T1000 (cell line): ENCODE results near the gene FOXD1.
"Not testable (repeated sequence)": the region's sequence is repeated elsewhere in the genome, so short reads cannot be mapped to it uniquely, and the experiment has no call there.

Experiments
- DNase-seq: peaks from one replicate; lab custom pipeline; 2025; ENCODE audit warnings: mixed read lengths; lab: John Stamatoyannopoulos, UW

FOXD1 gene

DNA sequence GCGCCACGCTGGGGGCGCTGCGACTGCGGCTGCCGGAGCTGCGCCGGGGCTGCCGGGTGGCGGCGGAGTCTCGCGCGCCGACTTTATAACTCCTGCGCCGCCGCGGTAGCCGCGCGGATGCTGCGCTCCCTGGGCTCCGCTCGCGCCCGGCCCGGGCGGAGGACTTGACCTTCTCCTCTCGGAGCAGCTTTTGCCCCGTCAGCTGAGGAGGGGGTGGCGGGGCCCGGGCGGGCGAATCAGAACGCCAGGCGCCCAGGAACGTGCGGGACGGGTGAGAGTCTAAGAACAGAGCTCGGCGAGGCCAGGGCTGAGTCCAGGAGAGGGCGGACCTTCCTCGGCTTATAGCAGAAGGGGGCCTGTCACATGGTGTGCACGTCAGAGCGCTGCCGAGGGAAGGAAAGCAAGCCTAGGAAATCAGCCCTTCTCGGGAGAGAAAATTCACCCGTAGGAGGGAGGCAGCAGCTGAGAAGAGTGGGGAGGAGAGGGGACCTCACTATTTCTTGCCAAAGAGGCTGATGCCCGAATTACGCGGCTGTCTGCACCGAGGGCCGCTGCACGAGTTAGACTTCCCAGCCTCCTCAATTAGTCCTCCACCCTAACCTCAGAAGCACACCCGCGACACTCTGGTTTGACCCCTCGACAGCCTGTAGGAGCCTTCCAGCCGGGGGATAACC is at the start of gene FOXD1:
FOXD1 (minus strand) TSS at position 315 of the 674 bp plus-strand sequence. CDS start 415 bp downstream, outside the sequence.
- DNase-seq: peak; percentile 89

DNA sequence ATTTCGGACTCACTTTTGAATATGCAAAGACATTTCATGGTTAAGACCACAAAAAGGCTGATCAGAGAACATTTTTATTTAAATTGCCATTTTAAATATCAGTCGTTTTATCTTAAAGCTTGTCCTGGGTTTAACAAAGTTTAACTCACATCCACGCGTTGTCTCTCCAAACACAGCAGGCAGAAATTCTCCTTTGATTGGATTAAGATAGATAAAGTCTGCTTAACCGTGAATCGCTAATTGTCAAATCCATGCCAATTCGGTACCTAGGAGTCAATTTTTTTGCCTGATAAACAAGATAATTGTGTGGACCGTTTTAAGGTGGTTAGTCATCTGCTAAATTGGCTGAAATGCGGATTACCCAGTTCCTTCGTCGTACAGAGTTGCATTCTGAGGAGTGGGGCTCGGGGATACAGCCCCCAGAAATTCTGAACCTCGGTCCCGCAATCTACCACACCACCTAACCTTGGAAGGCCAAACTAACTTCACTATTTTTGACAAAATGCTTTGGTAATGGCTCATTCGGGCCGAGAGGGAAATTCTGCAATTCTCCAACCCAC is 49.0 kb upstream of the FOXD1 start:
- no peak for DNase-seq

DNA sequence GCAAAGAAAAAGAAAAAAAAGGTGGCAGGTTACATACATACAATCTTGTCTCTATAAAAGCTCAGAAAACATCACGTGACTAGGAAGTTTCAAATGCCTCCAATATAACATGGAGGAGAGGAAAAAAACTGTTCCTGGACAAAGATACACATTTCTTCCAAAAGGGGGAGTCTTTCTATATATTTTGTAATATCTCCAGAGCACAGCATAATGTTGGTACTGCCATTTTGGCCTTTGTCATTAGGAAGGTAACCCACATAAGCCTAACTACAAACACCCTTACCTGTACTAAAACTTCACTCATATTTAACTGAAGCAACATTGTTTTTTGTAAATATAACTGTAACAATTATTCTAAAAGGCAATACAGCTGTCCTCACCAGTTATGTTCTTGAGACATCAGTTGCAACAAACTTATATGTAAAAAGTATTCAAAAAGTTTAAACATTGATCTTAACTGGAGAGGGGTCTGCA is 48.4 kb upstream of the FOXD1 start:
- no peak for DNase-seq

DNA sequence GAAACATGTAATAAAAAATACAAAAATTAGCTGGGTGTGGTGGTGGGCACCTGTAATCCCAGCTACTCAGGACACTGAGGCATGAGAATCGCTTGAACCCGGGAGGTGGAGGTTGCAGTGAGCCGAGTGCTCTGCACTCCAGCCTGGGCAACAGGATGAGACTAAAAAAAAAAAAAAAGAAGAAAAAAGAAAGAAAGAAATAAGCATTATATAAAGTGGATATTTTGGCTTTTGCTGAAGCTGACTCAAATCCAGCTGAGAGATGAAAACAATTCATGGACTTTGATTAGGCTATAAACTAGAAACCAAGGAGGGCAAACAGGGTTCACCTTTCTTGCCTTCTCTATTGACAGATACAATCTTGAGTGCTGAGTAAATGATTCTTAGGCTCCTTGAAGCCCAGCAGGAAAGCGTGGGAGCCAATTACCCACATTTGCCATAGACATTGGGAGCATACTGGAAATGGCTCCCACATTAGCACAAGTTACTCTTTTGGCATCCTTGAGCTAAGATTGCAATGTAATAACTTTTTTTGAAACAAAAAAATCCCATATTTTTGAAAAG is 47.3 kb upstream of the FOXD1 start:
- no peak for DNase-seq

DNA sequence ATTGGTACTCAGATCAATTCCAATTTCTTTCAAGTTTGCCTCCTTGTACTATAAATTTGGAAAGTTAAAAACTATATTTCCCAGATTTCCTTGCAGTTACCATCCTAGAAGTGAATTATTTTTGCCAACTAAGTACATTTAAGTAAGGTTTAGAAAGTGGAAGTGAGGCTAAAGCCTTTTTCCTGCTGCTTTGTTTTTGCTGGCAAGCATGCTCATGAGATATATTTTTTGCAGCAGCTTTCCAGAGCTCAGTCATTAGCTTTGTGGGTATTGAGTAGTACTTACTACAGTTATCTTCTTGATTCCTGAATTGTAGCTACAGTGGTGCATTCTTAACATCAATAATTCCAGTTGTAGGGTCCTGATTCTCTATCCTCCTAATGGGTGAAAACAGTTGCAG is 46.1 kb upstream of the FOXD1 start:
- no peak for DNase-seq

DNA sequence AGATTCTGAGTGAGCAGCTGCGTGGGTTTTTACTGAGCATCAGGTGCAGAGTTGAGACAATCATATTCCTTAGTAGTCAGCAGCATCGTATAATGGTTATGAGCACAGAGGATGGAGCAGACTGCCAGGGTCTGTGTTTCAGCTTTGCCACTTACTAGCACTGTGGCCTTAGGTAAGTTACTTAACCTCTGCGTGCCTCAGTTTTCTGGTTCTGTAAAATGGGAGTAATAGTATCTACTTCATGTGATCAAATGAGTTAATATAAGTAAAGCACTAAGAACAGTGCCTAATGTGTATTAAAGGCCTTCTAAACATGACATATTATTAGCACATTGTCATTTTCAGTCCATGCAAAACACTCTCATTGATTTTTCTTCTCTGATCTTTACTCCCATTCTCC is 44.8 kb upstream of the FOXD1 start:
- no peak for DNase-seq

DNA sequence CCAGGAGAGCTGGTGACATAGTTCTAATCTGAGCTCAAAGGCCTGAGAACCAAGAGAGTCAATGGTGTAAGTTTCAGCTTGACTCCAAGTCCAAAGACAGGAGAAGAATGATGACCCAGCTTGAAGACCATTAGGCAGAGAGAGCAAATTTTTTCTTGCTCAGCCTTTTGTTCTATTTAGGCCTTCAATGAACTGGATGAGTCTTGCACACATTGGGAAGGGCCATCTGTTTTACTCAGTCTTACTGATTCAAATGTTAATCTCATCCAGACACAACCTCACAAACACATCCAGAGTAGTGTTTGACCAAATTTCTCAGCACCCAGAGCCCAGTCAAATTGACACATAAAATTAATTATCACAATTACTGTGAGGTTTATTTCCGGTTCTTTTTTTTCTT is 42.6 kb upstream of the FOXD1 start:
- DNase-seq: no peak

DNA sequence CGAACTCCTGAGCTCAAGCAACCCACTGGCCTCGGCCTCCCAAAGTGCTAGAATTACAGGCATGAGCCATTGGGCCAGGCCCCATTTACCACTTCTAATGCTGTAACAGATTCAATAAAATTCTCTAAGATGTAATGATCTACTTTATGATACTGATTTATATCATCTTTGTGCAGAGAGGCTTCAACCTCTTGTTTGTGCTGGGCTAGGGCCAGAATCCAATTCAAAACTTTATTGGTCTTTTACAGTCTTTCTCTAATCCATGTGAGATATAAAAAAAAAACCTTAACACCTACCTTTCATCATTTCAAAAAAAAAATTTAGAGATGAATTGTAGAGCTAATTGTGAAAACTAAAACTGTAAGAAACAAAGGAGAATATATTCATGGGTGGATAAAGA is 41.5 kb upstream of the FOXD1 start:
- no peak for DNase-seq

DNA sequence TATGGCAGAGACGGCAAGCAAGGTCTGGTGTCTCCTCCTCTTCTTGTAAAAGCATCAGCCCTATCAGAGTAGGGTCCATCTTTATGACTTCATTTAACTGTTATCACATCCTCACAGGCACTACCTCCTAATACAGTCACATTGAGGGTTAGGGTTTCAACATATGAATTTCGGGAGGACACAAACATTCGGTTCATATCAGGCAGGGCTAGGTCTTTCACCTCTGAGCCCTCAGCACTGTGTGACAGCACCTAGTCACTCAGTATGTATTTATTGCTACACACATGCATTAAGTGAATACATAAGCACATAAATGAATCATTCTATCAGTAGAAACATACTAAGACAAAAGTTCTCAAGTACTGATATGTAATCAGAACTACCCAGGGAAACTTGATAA is 40.2 kb upstream of the FOXD1 start:
- no peak for DNase-seq

DNA sequence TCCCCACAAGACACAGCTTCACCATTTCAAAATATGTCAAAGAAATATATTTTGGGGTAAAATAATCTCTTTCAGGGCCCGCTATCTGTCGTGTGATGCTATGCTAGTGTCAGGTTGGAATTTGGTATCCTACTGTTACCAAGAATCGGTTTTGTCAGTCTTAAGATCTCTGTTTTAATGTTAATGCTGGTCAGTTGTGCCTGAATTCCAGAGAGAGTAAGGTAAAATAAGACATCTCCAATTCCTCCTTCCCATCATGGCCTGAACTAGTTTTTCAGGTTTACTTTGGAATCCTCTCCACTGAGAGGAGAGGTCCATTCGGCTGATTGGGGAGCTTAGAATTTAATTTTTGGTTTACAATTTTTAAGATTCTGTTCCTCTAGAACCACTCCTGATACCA is 39.2 kb upstream of the FOXD1 start:
- DNase-seq: no peak

DNA sequence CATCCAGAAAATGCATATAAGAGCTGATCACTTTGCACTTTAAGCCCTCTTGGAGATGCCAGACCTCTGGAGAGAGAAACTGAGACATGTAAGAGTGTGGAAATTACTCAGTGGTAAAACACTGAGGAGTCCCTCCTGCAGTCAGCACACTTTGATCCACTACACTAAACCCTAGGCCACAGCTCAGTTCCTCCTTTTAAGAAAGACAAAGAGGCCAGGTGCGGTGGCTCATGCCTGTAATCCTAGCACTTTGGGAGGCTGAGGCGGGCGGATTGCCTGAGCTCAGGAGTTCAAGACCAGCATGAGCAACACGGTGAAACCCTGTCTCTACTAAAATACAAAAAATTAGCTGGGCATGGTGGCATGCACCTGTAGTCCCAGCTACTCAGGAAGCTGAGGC is 38.7 kb upstream of the FOXD1 start:
- DNase-seq: not testable (repeated sequence)

DNA sequence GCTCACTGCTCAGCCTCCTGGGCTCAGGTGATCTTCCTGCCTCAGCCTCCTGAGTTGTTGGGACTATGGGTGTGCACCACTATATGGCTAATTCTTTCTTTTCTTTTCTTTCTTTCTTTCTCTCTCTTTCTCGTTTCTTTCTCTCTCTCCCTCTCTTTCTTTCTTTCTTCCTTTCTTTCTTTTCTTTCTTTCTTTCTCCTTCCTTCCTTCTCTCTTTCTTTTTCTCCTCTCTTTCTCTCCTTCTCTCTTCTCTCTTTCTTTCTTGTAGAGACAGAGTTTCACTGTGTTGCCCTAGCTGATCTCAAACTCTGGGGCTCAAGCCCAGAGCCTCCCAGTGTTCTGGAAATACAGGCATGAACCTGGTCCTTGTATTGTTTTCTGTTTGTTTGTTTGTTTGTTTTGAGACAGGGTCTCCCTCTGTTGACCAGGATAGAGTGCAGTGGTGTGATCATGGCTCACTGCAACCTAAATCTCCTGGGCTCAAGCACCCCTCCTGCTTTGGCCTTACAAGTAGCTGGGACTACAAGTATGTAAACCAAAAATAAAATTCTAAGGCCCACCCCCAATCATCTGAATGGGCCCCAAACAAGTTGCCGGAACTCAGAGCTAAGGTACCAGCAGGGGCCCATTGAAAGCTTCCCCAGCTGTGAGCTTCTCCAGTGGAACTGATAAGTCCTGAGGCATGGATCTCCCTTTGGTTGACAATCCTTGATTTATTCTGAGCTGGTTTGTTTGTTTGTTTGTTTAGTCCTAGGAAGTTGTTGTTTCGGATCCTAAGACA is 37.7 kb upstream of the FOXD1 start:
- no peak for DNase-seq

DNA sequence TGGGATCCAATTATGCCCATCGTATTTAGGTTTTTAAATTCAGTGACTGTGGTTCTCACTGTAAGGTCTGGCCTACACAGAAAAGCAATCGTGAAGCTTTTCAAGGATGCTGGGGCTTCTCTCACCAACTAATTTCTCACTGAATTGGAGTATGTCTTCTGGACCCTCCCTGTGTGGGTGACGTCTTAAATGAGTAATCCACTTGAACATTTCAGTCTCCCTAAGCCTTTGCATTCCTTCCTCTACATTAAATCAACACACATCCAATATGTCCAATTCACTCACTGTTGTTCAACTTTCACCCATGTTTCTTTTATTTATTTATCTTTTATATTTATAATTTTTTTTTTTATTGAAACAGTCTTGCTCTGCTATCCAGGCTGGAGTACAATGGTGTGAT is 37.1 kb upstream of the FOXD1 start:
- no peak for DNase-seq

DNA sequence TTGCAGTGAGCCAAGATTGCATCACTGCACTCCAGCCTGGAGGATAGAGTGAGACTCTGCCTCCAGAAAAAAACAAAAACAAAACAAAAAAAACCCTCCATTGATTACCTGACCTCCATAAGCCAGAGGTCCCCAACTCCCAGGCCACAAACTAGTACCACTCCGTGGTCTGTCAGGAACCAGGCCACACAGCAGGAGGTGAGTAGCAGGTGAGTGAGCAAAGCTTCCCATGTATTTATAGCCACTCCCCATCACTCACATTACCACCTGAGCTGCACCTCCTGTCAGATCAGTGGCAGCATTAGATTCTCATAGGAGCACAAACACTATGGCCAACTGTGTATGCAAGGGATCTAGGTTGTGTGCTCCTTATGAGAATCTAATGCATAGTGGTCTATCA is 35.9 kb upstream of the FOXD1 start:
- DNase-seq: no peak

DNA sequence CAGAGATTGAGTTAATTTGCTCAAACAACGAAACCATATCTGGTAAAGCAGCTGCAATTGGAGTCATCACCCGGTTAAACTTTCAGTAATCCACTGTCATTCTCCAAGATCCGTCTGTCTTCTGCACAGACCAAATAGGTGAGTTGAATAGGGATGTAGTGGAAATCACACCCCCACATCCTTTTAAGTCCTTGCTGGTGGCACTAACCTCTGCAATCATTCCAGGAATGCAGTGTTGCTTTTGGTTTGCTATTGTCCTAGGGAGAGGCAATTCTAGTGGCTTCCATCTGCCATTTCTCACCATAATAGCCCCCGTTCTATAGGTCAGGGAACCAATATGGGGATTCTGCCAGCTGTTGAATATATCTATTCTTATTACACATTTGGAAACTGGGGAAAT is 35.1 kb upstream of the FOXD1 start:
- DNase-seq: no peak

DNA sequence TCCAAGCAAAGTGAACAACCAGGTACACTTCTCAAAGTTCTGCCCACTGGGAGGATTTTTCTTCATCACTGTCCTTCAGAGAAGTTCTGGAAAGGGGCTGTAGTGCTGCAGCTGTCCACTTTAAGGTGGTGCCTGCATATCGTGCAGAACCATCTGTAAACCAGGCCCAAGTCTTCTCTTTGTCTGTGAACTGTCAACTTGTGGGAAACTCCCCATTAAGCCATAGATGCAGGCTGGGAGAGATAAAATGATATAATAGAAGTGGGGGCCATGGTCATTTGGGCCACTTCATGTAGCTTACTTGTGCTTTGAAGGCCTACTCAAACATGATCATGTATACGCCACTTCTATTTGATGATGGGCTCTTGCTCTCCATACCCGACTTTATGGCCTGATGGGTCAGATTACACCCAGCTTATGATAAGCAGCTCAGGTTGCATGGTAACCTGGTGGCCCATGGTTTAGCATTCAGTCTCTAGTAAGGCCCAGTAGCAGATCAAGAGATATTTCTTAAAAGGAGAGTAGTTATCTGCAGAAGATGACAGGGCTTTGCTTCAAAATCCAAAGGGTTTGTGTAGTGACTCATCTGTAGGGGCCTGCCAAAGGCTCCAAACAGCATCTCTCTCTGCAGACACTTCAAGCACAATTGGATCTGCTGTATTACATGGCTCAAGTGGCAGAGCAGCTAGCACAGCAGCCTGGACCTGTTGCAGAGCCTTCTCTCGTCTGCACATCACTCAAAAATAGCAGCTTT is 34.0 kb upstream of the FOXD1 start:
- no peak for DNase-seq

DNA sequence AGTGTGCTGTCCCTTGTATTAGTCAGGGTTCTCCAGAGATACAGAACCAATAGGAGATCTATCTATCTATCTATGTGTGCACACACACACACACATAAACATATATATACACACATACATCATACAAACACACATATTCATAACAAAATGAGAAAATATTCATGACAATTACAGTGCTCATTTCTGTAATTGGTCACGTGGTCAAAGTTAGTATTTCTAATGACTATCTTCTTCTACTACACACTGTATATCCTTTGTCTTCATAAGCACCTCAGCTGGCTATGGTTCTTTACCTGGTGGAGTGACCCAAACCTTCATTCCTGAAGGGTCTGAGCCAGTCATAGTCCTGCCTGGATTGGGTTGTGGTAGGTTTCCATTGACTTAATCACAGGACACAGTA is 31.9 kb upstream of the FOXD1 start:
- DNase-seq: no peak

DNA sequence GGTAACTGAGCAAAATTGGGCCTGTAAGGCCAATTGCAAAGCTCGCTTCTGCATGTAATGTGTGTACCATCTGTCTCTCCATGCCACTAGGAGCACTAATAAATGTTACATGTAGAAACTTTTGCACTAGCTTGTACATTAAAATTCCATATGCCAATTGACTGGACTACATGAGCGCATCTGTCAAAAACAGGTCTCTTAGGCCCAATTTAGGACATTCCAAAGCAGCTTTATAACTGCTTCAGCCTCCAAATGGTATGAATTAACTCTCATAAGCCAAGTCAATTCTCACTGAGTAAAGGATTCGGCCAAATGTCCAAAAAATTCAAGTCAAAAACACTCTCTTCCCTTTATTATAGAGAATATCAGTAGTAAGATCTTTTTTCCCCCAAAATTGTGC is 23.5 kb upstream of the FOXD1 start:
- DNase-seq: no peak

DNA sequence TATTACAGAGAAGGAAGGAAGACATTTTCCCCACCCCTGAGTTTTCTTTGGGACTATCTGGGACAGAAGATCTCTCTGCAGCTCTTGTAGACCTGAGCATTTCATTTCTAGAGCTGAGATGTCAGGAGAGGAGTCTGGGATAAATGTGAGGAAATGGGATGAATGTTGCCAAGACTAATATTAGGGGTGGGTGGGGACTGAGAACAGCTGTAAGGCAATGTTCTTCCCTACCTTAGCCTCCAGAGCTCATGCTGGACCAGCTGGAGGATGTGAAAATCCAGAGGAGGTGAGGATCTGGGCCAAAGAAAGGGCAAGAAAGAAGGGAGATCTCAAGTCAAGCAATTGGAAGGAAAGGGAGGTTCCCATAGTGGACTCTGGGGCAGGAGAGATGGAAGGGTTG is 23.1 kb upstream of the FOXD1 start:
- no peak for DNase-seq

DNA sequence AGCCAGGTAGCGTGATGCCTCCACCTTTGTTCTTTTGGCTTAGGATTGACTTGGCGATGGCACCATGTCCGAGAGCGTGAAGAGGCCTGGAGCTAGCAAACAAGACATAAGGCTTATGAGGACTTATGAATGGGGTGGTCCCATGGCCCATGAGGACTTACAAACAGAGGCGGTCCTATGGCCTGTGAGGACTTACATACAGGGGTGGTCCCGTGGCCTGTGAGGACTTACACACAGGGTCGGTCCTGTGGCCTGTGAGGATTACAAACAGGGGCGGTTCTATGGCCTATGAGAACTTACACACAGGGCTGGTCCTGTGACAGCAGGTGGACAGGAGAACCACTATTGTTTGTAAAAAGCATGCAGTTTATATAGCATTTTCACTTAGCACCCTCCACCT is 21.3 kb upstream of the FOXD1 start:
- DNase-seq: no peak

DNA sequence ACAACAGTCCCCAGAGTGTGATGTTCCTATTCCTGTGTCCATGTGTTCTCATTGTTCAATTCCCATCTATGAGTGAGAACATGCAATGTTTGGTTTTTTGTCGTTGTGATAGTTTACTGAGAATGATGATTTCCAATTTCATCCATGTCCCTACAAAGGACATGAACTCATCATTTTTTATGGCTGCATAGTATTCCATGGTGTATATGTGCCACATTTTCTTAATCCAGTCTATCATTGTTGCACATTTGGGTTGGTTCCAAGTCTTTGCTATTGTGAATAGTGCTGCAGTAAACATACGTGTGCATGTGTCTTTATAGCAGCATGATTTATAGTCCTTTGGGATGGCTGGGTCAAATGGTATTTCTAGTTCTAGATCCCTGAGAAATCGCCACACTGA is 20.1 kb upstream of the FOXD1 start:
- DNase-seq: not testable (repeated sequence)
